Stomach (tissue), 9 donors: ENCODE results near the gene NINL. TPM values are rescaled to one million over a fixed set of nuclear protein-coding genes. Genes with fewer than 3 reads are reported as not detected.
A peak's percentile ranks its signal among the peaks of the same experiment; 100 is the strongest.

ENCODE experiments used
- DNase-seq, 2 donors: peaks; one replicate each; pipeline versions ENCODE4 v3.0.0 to v3.0.0-alpha.2; 2013 to 2019
- H3K27ac ChIP-seq, 5 donors: fragments of 200-600 bp in 4 of 5; sonication (generic) in 4 of 5; one replicate each; pipeline ENCODE4 v1.5.1; 2013 to 2019; ENCODE audit warnings: mild to moderate bottlenecking in 1 of 5, moderate library complexity in 1 of 5
- H3K27me3 ChIP-seq, 3 donors: fragments of 200-600 bp; sonication (generic); one replicate each; pipeline ENCODE4 v1.5.1; 2017 to 2019; ENCODE audit warnings: mixed run types in 1 of 3
- H3K36me3 ChIP-seq, 4 donors: fragments of 200-600 bp; sonication (generic); 1 replicate in 3 of 4; 2 replicates in 1 of 4; pipeline ENCODE4 v1.5.1; 2016 to 2019
- H3K4me1 ChIP-seq, 4 donors: fragments of 200-600 bp; sonication (generic); one replicate each; pipeline ENCODE4 v1.5.1; 2016 to 2019
- H3K4me3 ChIP-seq, 4 donors: fragments of 200-600 bp; sonication (generic) in 3 of 4; one replicate each; pipeline ENCODE4 v1.5.1; 2016 to 2019; ENCODE audit warnings: mild to moderate bottlenecking in 1 of 4
- H3K9me3 ChIP-seq, 4 donors: fragments of 200-600 bp; sonication (generic); one replicate each; pipeline ENCODE4 v1.5.1; 2016 to 2019
- CTCF ChIP-seq, 7 experiments: fragments of 450-650 bp in 4 of 7; fragments of 200-600 bp in 3 of 7; sonication (generic) in 3 of 7; IDR thresholded peaks; one replicate each; pipeline ENCODE4 v1.5.1; 2016 to 2019; ENCODE audit warnings: antibody characterized with exemption in 7 of 7, control low read depth in 2 of 7, mild to moderate bottlenecking in 1 of 7
- EP300 ChIP-seq: sonication (generic); formaldehyde crosslinking; IDR thresholded peaks from one replicate; pipeline ENCODE4 v1.6.1; 2017; ENCODE audit warnings: antibody characterized with exemption
- POLR2A ChIP-seq, 4 donors: fragments of 450-650 bp; IDR thresholded peaks; one replicate each; pipeline ENCODE4 v1.6.1; 2016; ENCODE audit warnings: antibody characterized with exemption in 4 of 4, control low read depth in 2 of 4, mild to moderate bottlenecking in 1 of 4, moderate library complexity in 1 of 4
- POLR2AphosphoS5 ChIP-seq, 3 donors: sonication (generic); formaldehyde crosslinking; IDR thresholded peaks; one replicate each; pipeline ENCODE4 v1.6.1; 2016; ENCODE audit warnings: antibody characterized with exemption in 3 of 3
- WGBS, 5 donors: extraction: QIAGEN DNeasy Blood & Tissue Kit in 3 of 5; methylation state at CpG; one replicate each; pipeline versions ENCODE4 v1.1.5 to v1.1.7; 2013 to 2018; 5-methylcytosine and 5-hydroxymethylcytosine counted together
- intact Hi-C: fragments of 100-400 bp; cut with DNase I; formaldehyde crosslinking; loops from one replicate; pipeline ENCODE4 v1.15.1; 2023; ENCODE audit warnings: low total_unique reads
- polyA plus RNA-seq, 3 donors: library from polyadenylated mRNA; stranded (reverse); fragments of 200-250 nt; gene quantifications; one replicate each; pipeline ENCODE4 v1.2.3, GENCODE V29; 2013
- total RNA-seq, 5 donors: library from RNA; depleted of rRNA; stranded (reverse); fragments of >200 nt; gene quantifications; one replicate each; pipeline versions ENCODE4 v1.1.0 to v1.2.3, GENCODE V29; 2014 to 2016
- donor health status: healthy with polysubstance abuse.
- donor health status: Bipolar disorder and iron deficiency.
- donor health status: healthy.

Gene NINL
- total and polyA plus RNA-seq, 8 donors = 3.1 to 34.8 (median 11.5) TPM

- intact Hi-C loops = no loop called here
- no peak for TF ChIP-seq CTCF (IDR thresholded peaks at IDR 0.05)
- TF ChIP-seq POLR2AphosphoS5 (IDR thresholded peaks at IDR 0.05) = no peak
- no peak for TF ChIP-seq POLR2A (IDR thresholded peaks at IDR 0.05)
- no peak for TF ChIP-seq EP300
- Histone ChIP-seq H3K27me3 (no peaks in the 10 kb centered on the region), H3K9me3 (no peaks in the 10 kb centered on the region), H3K4me3 (no peak overlapping the region), H3K36me3 (no peaks in the 10 kb centered on the region), H3K27ac (peak overlapping the region in 3 of 5 donors; percentile 14 to 46 (median 15)), H3K4me1 (peaks cover 15 to 62% (median 30%) of the 10 kb centered on the region in 4 donors)
- peak in 1 of 2 donors; percentile 28 for DNase-seq
- WGBS, 5 donors = 56 to 71% (median 64%) methylated on average over 14 of the region's 14 CpGs
Observed at GRCh38 chr20:25548613-25549086, 36.7 kb downstream of the NINL start.

DNA sequence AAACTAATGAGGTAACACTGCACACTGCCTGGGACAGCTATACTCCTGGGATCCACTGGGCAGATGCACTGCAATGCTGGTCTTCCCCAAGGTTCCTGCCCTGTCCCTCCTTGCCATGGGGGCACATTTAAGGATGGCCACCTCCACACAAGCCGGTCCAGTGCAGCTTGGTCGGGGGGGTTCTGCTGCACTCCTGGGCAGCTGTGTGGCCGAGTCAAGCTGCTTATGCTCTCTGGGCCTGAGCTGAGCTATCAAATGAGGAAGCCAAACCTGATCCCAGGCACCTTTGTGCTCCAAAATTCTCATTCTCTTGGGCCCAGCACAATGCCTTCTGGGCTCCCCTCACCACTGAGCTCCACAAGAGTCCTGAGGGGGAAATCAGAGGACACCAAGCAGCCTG lies 37.3 kb downstream of the NINL start:
- no peak for DNase-seq
- H3K36me3 ChIP-seq = no peaks in the 10 kb centered on the region
- no peak for TF ChIP-seq EP300
- no peak for TF ChIP-seq POLR2AphosphoS5 (IDR thresholded peaks at IDR 0.05)
- no peak for TF ChIP-seq POLR2A (IDR thresholded peaks at IDR 0.05)
- no peak for TF ChIP-seq CTCF (IDR thresholded peaks at IDR 0.05)
- H3K4me3 ChIP-seq = no peak overlapping the region
- no peaks in the 10 kb centered on the region for H3K27me3 ChIP-seq
- WGBS, 5 donors = 50 to 65% (median 62%) methylated on average over 3 of the region's 3 CpGs
- peak overlapping the region in 1 of 5 donors; percentile 46 for H3K27ac ChIP-seq
- H3K4me1 ChIP-seq = peaks cover 15 to 56% (median 26%) of the 10 kb centered on the region in 4 donors
- intact Hi-C loops = no loop called here
- no peaks in the 10 kb centered on the region for H3K9me3 ChIP-seq

DNA sequence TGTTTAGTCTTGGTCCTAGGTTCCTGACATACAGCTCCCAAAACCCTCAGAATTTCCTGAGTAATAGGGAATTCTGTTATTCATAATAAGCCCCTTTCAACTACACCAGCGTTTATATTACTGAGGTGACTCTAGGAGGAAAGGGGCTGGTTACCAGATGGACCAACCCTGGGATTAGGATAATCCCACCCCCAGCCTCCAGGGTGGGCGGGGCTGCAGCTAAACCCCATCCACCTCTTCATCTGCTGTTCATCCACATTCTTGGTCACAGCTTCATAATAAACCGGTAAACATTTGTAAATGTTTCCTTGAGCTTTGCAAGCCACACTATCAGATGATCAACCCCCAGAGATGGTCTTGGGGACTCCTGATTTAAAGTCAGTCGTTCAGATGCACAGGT lies 38.3 kb downstream of the NINL start:
- Histone ChIP-seq H3K4me3 (no peak overlapping the region), H3K27ac (no peak overlapping the region), H3K4me1 (peaks cover 16 to 50% (median 28%) of the 10 kb centered on the region in 4 donors), H3K27me3 (no peaks in the 10 kb centered on the region), H3K9me3 (no peaks in the 10 kb centered on the region), H3K36me3 (no peaks in the 10 kb centered on the region)
- TF ChIP-seq POLR2A (IDR thresholded peaks at IDR 0.05) = no peak
- no peak for TF ChIP-seq EP300
- no peak for TF ChIP-seq CTCF (IDR thresholded peaks at IDR 0.05)
- no peak for TF ChIP-seq POLR2AphosphoS5 (IDR thresholded peaks at IDR 0.05)
- intact Hi-C loops = no loop called here
- DNase-seq = no peak
- WGBS, 5 donors = 62 to 77% (median 70%) methylated on average over 4 of the region's 4 CpGs

DNA sequence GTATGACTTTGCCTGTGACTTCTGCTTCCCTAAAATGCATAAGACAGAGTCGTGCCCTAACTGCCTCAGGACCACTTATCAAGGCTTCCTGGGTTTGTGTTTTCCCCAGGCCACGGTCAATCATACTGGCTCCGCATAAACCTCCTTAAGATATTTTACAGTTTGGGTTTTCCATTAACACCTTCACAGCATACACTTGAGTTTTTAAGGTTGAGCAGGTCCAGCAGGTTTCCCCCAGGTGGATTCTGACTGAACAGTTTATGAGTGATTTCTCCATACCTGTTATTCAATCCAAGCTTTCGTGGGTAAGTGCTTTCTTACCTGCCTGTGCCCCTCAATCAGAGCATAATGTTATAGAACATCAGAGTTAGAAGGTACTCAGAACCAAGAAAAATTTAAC lies 39.3 kb downstream of the NINL start:
- WGBS, 5 donors = 72 to 85% (median 80%) methylated on average over 4 of the region's 4 CpGs
- no peaks in the 10 kb centered on the region for H3K27me3 ChIP-seq
- no peak overlapping the region for H3K4me3 ChIP-seq
- H3K4me1 ChIP-seq = peaks cover 20 to 46% (median 29%) of the 10 kb centered on the region in 4 donors
- TF ChIP-seq POLR2A (IDR thresholded peaks at IDR 0.05) = no peak
- no peak for TF ChIP-seq EP300
- no peak for TF ChIP-seq POLR2AphosphoS5 (IDR thresholded peaks at IDR 0.05)
- no peak for TF ChIP-seq CTCF (IDR thresholded peaks at IDR 0.05)
- intact Hi-C loops = no loop called here
- no peaks in the 10 kb centered on the region for H3K9me3 ChIP-seq
- no peaks in the 10 kb centered on the region for H3K36me3 ChIP-seq
- DNase-seq = no peak
- H3K27ac ChIP-seq = no peak overlapping the region
